RWPE1 (cell line): ENCODE results near the gene SAP30L.
A peak's percentile ranks its signal among the peaks of the same experiment; 100 is the strongest.

Experiments
- CTCF ChIA-PET: fragments of 350-600 bp; sonication (Branson Sonifier 250); formaldehyde crosslinking; extraction: SDS; loops from one replicate; lab custom pipeline; 2021; lab: Yijun Ruan, JAX
- POLR2A ChIA-PET: fragments of 400-600 bp; formaldehyde crosslinking; extraction: SDS; loops from one replicate; lab custom pipeline; 2020; ENCODE audit warnings: antibody characterized with exemption; ENCODE audit not compliant: low non-redundant PET; lab: Yijun Ruan, JAX
- DNase-seq: peaks from one replicate; pipeline ENCODE4 v3.0.0; 2012; ENCODE audit warnings: low spot score
- H3K27ac ChIP-seq: fragments of 450-650 bp; 2 replicates; pipeline ENCODE4 v1.5.1; 2017
- TF ChIP-seq, protein P1 (sequence below): fragments of 450-650 bp; conservative IDR thresholded peaks from 2 replicates; pipeline ENCODE4 v1.5.1; 2017; ENCODE audit warnings: low read depth, mild to moderate bottlenecking

Gene SAP30L

GRCh38 chr5:154474396-154475334 is 28.9 kb downstream of the SAP30L start:
- POLR2A ChIA-PET = no interaction called here
- no peak overlapping the region for H3K27ac ChIP-seq
- TF ChIP-seq, protein P1, sequence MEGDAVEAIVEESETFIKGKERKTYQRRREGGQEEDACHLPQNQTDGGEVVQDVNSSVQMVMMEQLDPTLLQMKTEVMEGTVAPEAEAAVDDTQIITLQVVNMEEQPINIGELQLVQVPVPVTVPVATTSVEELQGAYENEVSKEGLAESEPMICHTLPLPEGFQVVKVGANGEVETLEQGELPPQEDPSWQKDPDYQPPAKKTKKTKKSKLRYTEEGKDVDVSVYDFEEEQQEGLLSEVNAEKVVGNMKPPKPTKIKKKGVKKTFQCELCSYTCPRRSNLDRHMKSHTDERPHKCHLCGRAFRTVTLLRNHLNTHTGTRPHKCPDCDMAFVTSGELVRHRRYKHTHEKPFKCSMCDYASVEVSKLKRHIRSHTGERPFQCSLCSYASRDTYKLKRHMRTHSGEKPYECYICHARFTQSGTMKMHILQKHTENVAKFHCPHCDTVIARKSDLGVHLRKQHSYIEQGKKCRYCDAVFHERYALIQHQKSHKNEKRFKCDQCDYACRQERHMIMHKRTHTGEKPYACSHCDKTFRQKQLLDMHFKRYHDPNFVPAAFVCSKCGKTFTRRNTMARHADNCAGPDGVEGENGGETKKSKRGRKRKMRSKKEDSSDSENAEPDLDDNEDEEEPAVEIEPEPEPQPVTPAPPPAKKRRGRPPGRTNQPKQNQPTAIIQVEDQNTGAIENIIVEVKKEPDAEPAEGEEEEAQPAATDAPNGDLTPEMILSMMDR = no peak
- no peak for DNase-seq
- CTCF ChIA-PET = interaction anchor here (0.5 to 1.0 kb wide), 2 partner anchors 166 to 361 kb away, joined by 3 to 4 read pairs; no protein-coding TSS in a partner anchor

DNA sequence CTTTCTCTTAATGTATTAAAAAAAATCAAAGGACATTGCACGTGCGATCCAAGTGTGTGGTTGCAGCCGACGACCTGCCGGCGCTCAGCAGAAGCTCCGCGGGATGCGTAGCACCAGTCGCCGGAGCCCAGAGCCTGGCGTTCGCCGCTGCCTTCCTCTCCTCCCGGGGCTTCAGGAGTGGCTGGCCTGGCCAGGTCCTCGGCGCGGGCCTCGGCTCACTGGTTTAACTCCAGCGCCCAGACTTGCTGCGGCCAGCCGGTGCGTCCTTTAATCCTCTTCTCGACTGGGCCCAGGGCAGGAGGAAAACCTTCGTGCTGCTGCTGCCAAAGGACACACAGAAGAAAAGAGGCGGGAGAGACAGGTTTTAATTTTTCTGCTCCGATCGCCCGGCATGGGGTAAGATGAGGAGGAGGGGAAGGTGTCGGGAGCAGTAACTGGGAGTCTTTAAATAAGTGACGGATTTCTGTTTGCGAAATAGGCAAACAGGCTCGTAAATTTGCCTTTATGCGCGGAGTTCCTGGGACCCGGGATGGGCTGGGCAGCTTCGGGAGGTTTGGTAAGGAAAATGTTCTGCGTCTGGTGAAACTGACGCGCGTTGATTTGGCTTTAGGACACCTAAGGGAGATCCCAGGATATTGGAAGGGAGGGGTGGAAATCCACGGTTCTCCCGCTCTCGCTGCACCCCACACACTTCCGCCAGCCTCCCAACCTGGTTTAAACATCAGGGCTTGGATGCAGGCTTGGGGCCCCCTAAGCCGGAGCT is 30.0 kb downstream of the SAP30L start:
- POLR2A ChIA-PET = no interaction called here
- CTCF ChIA-PET = interaction anchor here (0.5 to 2.9 kb wide), 4 partner anchors 45 to 360 kb away, joined by 3 to 9 read pairs (median 3); no protein-coding TSS in a partner anchor
- no peak for DNase-seq
- no peak overlapping the region for H3K27ac ChIP-seq
- TF ChIP-seq, protein P1 = no peak

DNA sequence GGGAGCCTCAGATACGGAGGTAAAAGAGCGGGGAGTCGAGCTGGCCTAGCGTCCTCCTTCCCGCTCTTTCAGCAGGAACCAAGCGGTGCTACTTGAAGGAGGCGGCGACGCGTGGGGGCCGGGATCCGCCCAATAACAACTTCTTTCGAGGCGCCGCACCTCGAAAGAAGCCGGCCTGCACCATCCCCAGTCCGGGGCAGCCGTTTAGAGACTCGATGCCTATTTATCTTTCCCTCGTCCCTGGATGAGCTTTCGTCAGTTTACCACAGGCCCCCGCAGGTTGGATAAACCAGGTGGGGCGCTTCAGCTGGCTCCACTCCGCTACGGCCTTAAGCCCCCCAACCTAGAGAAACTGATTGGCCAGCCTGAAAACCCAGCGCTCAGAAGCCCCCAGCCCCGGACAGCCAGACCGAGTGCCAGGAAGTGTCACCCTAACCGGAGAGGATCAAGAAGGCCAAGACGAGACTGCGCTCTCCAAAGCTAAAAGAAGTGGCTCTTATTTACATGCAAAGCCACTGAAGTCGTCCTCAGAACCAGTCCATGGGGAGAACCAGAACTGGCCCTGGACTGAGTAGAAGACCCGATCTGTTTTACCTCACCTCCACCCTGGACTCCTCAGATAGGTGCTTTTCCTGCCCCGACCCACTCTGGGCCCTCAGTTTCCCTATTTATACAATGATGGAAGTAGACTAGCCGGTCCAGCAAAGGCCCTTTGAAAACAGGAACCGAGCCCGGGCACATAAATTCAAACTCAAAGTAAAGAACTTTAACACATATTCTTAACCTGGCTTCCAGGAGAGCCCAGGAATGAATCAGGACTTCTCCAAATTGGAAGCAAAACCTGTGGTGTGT is 30.8 kb downstream of the SAP30L start:
- TF ChIP-seq, protein P1 = no peak
- no peak overlapping the region for H3K27ac ChIP-seq
- DNase-seq = no peak
- ChIA-PET POLR2A (no interaction called here), CTCF (interaction anchor here (0.6 to 2.9 kb wide), 6 partner anchors 9 to 159 kb away, joined by 3 to 9 read pairs (median 3); no protein-coding TSS in a partner anchor)

- CTCF ChIA-PET = interaction anchor here (0.6 to 2.9 kb wide), 4 partner anchors 10 to 106 kb away, joined by 3 to 9 read pairs (median 5); no protein-coding TSS in a partner anchor
- DNase-seq = peak; percentile 26
- POLR2A ChIA-PET = no interaction called here
- TF ChIP-seq, protein P1 = no peak
- no peak overlapping the region for H3K27ac ChIP-seq
Observed at GRCh38 chr5:154477382-154478223, 31.8 kb downstream of the SAP30L start.

GRCh38 chr5:154478224-154478565 is 32.4 kb downstream of the SAP30L start, which contains the start of gene HAND1:
Gene HAND1 (minus strand): TSS chr5:154478227. CDS start chr5:154478008, 219 bp downstream.
- POLR2A ChIA-PET = no interaction called here

More at GRCh38 chr5:154478224-154478565, 32.4 kb downstream of the SAP30L start, which contains the start of gene HAND1:
- H3K27ac ChIP-seq = no peak within 1 kb of the TSS
- DNase-seq = peak; percentile 82
- CTCF ChIA-PET = interaction anchor here (1.4 to 2.9 kb wide), 2 partner anchors 10 to 42 kb away, joined by 7 to 9 read pairs; no protein-coding TSS in a partner anchor
- TF ChIP-seq, protein P1 = no peak
